ENCODE data around the gene ZNF260.

ZNF260 gene

GRCh38 chr19:36488118-36488845 lies 39.8 kb downstream of the ZNF260 start:
- no peak overlapping the region for H3K14ac ChIP-seq (ENCODE audit: low read length in 2 of 2)
- no peak overlapping the region for H3K23ac ChIP-seq (ENCODE audit: low read length in 2 of 2)
- peak overlapping the region; percentile 96 for H2AFZ ChIP-seq (ENCODE audit: low read depth, low read length)
- no peak overlapping the region for H2BK5ac ChIP-seq (ENCODE audit: low read depth, low read length, poor library complexity, severe bottlenecking)
- no peak overlapping the region for H3K18ac ChIP-seq (ENCODE audit: low read depth in 1 of 2, low read length in 2 of 2)
- WGBS = 72% methylated on average over 5 of the region's 9 CpGs
- no peak overlapping the region for H2AK5ac ChIP-seq (ENCODE audit: low read length, severe bottlenecking)
- H3K79me1 ChIP-seq (replicated peaks; ENCODE audit: low read length, poor library complexity, severe bottlenecking) = peaks cover 15% of the 10 kb centered on the region
- H3K4me2 ChIP-seq (ENCODE audit: low read length, poor library complexity, severe bottlenecking) = peak overlapping the region; percentile 89
- H3K27ac ChIP-seq (ENCODE audit: low read length, poor library complexity, severe bottlenecking) = no peak overlapping the region
- peaks cover 4% of the 10 kb centered on the region for H3K9me3 ChIP-seq (ENCODE audit: control insufficient read depth, low read length)
- no peak overlapping the region for H4K91ac ChIP-seq (ENCODE audit: low read length)
- peak overlapping the region; percentile 98 for H3K9ac ChIP-seq (ENCODE audit: low read length)
- H2BK15ac ChIP-seq (ENCODE audit: low read depth, poor library complexity, severe bottlenecking) = no peak overlapping the region
- H3K4me1 ChIP-seq (ENCODE audit: control insufficient read depth, insufficient read depth, low read depth, low read length) = peaks cover 3% of the 10 kb centered on the region
- H2BK120ac ChIP-seq (ENCODE audit: low read depth, low read length) = no peak overlapping the region
- peak; percentile 44 for DNase-seq
- H3K4me3 ChIP-seq (ENCODE audit: insufficient read depth in 1 of 2, low read depth in 1 of 2, low read length in 2 of 2) = peak overlapping the region in 1 of 2 experiments; percentile 99
- no peak overlapping the region for H2BK12ac ChIP-seq (ENCODE audit: low read length in 2 of 2)
- peak overlapping the region; percentile 78 for H4K8ac ChIP-seq (ENCODE audit: low read length)
- peaks cover 2 to 10% of the 10 kb centered on the region in 2 experiments for H3K36me3 ChIP-seq (ENCODE audit: control insufficient read depth in 1 of 2, insufficient read depth in 2 of 2, low read depth in 1 of 2, low read length in 2 of 2)
- H3K4ac ChIP-seq (ENCODE audit: low read depth in 1 of 2, low read length in 2 of 2) = no peak overlapping the region
- H3K27me3 ChIP-seq (ENCODE audit: control insufficient read depth in 1 of 2, insufficient read depth in 1 of 2, low read length in 2 of 2) = no peaks in the 10 kb centered on the region

GRCh38 chr19:36483653-36484052 lies 44.4 kb downstream of the ZNF260 start:
- no peak overlapping the region for H2BK120ac ChIP-seq (ENCODE audit: low read depth, low read length)
- H3K27me3 ChIP-seq (ENCODE audit: control insufficient read depth in 1 of 2, insufficient read depth in 1 of 2, low read length in 2 of 2) = no peaks in the 10 kb centered on the region
- no peak overlapping the region for H3K4me3 ChIP-seq (ENCODE audit: insufficient read depth in 1 of 2, low read depth in 1 of 2, low read length in 2 of 2)
- no peak overlapping the region for H3K9ac ChIP-seq (ENCODE audit: low read length)
- H3K79me1 ChIP-seq (replicated peaks; ENCODE audit: low read length, poor library complexity, severe bottlenecking) = peaks cover 18% of the 10 kb centered on the region
- H4K8ac ChIP-seq (ENCODE audit: low read length) = no peak overlapping the region
- H3K4me1 ChIP-seq (ENCODE audit: control insufficient read depth, insufficient read depth, low read depth, low read length) = no peaks in the 10 kb centered on the region
- H3K4me2 ChIP-seq (ENCODE audit: low read length, poor library complexity, severe bottlenecking) = no peak overlapping the region
- no peak overlapping the region for H2AFZ ChIP-seq (ENCODE audit: low read depth, low read length)
- H3K23ac ChIP-seq (ENCODE audit: low read length in 2 of 2) = no peak overlapping the region
- H4K91ac ChIP-seq (ENCODE audit: low read length) = no peak overlapping the region
- no peak overlapping the region for H2BK5ac ChIP-seq (ENCODE audit: low read depth, low read length, poor library complexity, severe bottlenecking)
- 96% methylated on average over 6 of the region's 6 CpGs for WGBS
- H3K18ac ChIP-seq (ENCODE audit: low read depth in 1 of 2, low read length in 2 of 2) = no peak overlapping the region
- H3K4ac ChIP-seq (ENCODE audit: low read depth in 1 of 2, low read length in 2 of 2) = no peak overlapping the region
- H3K14ac ChIP-seq (ENCODE audit: low read length in 2 of 2) = no peak overlapping the region
- H3K27ac ChIP-seq (ENCODE audit: low read length, poor library complexity, severe bottlenecking) = no peak overlapping the region
- H3K36me3 ChIP-seq (ENCODE audit: control insufficient read depth in 1 of 2, insufficient read depth in 2 of 2, low read depth in 1 of 2, low read length in 2 of 2) = peaks cover 19% of the 10 kb centered on the region in 2 experiments
- H2AK5ac ChIP-seq (ENCODE audit: low read length, severe bottlenecking) = no peak overlapping the region
- no peak for DNase-seq
- no peak overlapping the region for H2BK12ac ChIP-seq (ENCODE audit: low read length in 2 of 2)
- H3K9me3 ChIP-seq (ENCODE audit: control insufficient read depth, low read length) = peaks cover 32% of the 10 kb centered on the region
- no peak overlapping the region for H2BK15ac ChIP-seq (ENCODE audit: low read depth, poor library complexity, severe bottlenecking)

GRCh38 chr19:36482876-36483275 lies 45.2 kb downstream of the ZNF260 start:
- H2BK5ac ChIP-seq (ENCODE audit: low read depth, low read length, poor library complexity, severe bottlenecking) = no peak overlapping the region
- no peak overlapping the region for H3K4me3 ChIP-seq (ENCODE audit: insufficient read depth in 1 of 2, low read depth in 1 of 2, low read length in 2 of 2)
- no peak overlapping the region for H3K9ac ChIP-seq (ENCODE audit: low read length)
- no peak overlapping the region for H3K4me2 ChIP-seq (ENCODE audit: low read length, poor library complexity, severe bottlenecking)
- H4K8ac ChIP-seq (ENCODE audit: low read length) = no peak overlapping the region
- H3K27ac ChIP-seq (ENCODE audit: low read length, poor library complexity, severe bottlenecking) = no peak overlapping the region
- no peak overlapping the region for H3K18ac ChIP-seq (ENCODE audit: low read depth in 1 of 2, low read length in 2 of 2)
- H2BK15ac ChIP-seq (ENCODE audit: low read depth, poor library complexity, severe bottlenecking) = no peak overlapping the region
- no peaks in the 10 kb centered on the region for H3K27me3 ChIP-seq (ENCODE audit: control insufficient read depth in 1 of 2, insufficient read depth in 1 of 2, low read length in 2 of 2)
- peaks cover 14% of the 10 kb centered on the region for H3K79me1 ChIP-seq (replicated peaks; ENCODE audit: low read length, poor library complexity, severe bottlenecking)
- H2AK5ac ChIP-seq (ENCODE audit: low read length, severe bottlenecking) = no peak overlapping the region
- 57% methylated on average over 1 of the region's 2 CpGs for WGBS
- no peak overlapping the region for H2BK120ac ChIP-seq (ENCODE audit: low read depth, low read length)
- DNase-seq = no peak
- H3K9me3 ChIP-seq (ENCODE audit: control insufficient read depth, low read length) = peaks cover 40% of the 10 kb centered on the region
- H2AFZ ChIP-seq (ENCODE audit: low read depth, low read length) = no peak overlapping the region
- H4K91ac ChIP-seq (ENCODE audit: low read length) = no peak overlapping the region
- H3K23ac ChIP-seq (ENCODE audit: low read length in 2 of 2) = no peak overlapping the region
- no peak overlapping the region for H3K14ac ChIP-seq (ENCODE audit: low read length in 2 of 2)
- H3K4me1 ChIP-seq (ENCODE audit: control insufficient read depth, insufficient read depth, low read depth, low read length) = no peaks in the 10 kb centered on the region
- H2BK12ac ChIP-seq (ENCODE audit: low read length in 2 of 2) = no peak overlapping the region
- H3K36me3 ChIP-seq (ENCODE audit: control insufficient read depth in 1 of 2, insufficient read depth in 2 of 2, low read depth in 1 of 2, low read length in 2 of 2) = peaks cover 19 to 25% of the 10 kb centered on the region in 2 experiments
- H3K4ac ChIP-seq (ENCODE audit: low read depth in 1 of 2, low read length in 2 of 2) = no peak overlapping the region
